Hepatocyte (in vitro differentiated cells): ENCODE data around the gene NUDT19. TPM values are rescaled to one million over a fixed set of nuclear protein-coding genes. Genes with fewer than 3 reads are reported as not detected.
"Not testable (repeated sequence)": the region's sequence is repeated elsewhere in the genome, so short reads cannot be mapped to it uniquely, and the experiment has no call there.

ENCODE experiments used
- DNase-seq: peaks from one replicate; pipeline ENCODE4 v3.0.0-alpha.2; 2016; ENCODE audit warnings: low spot score
- H2AFZ ChIP-seq: fragments of 200-600 bp; sonication (generic); 2 replicates; pipeline ENCODE4 v1.6.0; 2016; ENCODE audit warnings: antibody characterized with exemption, mild to moderate bottlenecking
- H3K27ac ChIP-seq: fragments of 200-600 bp; sonication (generic); 2 replicates; pipeline ENCODE4 v1.5.1; 2016; ENCODE audit warnings: mild to moderate bottlenecking
- H3K27me3 ChIP-seq: fragments of 200-600 bp; sonication (generic); 2 replicates; pipeline ENCODE4 v1.6.1; 2016
- H3K36me3 ChIP-seq: fragments of 200-600 bp; sonication (generic); replicated peaks from 2 replicates; pipeline ENCODE4 v1.5.1; 2016; ENCODE audit warnings: low read depth; ENCODE audit not compliant: insufficient read depth
- H3K4me1 ChIP-seq: fragments of 200-600 bp; sonication (generic); 2 replicates; pipeline ENCODE4 v1.5.1; 2016; ENCODE audit warnings: mild to moderate bottlenecking, moderate library complexity; ENCODE audit not compliant: insufficient read depth
- H3K4me2 ChIP-seq: fragments of 200-600 bp; sonication (generic); 2 replicates; pipeline ENCODE4 v1.6.0; 2016
- H3K4me3 ChIP-seq: fragments of 200-600 bp; sonication (generic); 2 replicates; pipeline ENCODE4 v1.5.1; 2016; ENCODE audit warnings: mild to moderate bottlenecking
- H3K79me2 ChIP-seq: fragments of 200-600 bp; sonication (generic); 2 replicates; pipeline ENCODE4 v1.6.0; 2017; ENCODE audit warnings: mild to moderate bottlenecking
- H3K9me2 ChIP-seq: fragments of 200-600 bp; sonication (generic); replicated peaks from 2 replicates; pipeline ENCODE4 v1.6.0; 2017; ENCODE audit warnings: mild to moderate bottlenecking; ENCODE audit not compliant: insufficient read depth
- H3K9me3 ChIP-seq: fragments of 200-600 bp; sonication (generic); 2 replicates; pipeline ENCODE4 v1.5.1; 2016; ENCODE audit warnings: low read depth, mild to moderate bottlenecking
- H4K20me1 ChIP-seq: fragments of 200-600 bp; sonication (generic); 2 replicates; pipeline ENCODE4 v1.6.0; 2016; ENCODE audit warnings: mild to moderate bottlenecking; ENCODE audit not compliant: insufficient read depth, poor library complexity, severe bottlenecking
- EZH2 ChIP-seq: fragments of 200-600 bp; sonication (generic); IDR thresholded peaks from 2 replicates; pipeline ENCODE4 v1.6.1; 2016; ENCODE audit warnings: antibody characterized with exemption, mild to moderate bottlenecking, borderline replicate concordance
- EZH2phosphoT487 ChIP-seq: fragments of 200-600 bp; sonication (generic); IDR thresholded peaks from one replicate; pipeline ENCODE4 v1.6.1; 2018; ENCODE audit warnings: antibody characterized with exemption, mild to moderate bottlenecking, low read depth, moderate library complexity; ENCODE audit not compliant: unreplicated experiment, severe bottlenecking
- WGBS: methylation state at CpG from one replicate; pipeline ENCODE4 v1.1.6; 2016; ENCODE audit warnings: low lambda C conversion rate; ENCODE audit errors: missing lambda C conversion rate; 5-methylcytosine and 5-hydroxymethylcytosine counted together
- polyA plus RNA-seq: library from polyadenylated mRNA; unstranded; fragments of >200 nt; fragmentation: Nextera tagmentation; extraction: Ambion mirVana; gene quantifications from 2 replicates; pipeline ENCODE4 v1.2.1, GENCODE V29; 2016
- total RNA-seq: library from RNA; depleted of rRNA; stranded (reverse); fragments of >200 nt; gene quantifications from 2 replicates; pipeline ENCODE4 v1.2.3, GENCODE V29; 2014
- TF ChIP-seq, protein P1 (sequence below): fragments of 200-600 bp; sonication (generic); IDR thresholded peaks from 2 replicates; pipeline ENCODE4 v1.5.1; 2016; ENCODE audit warnings: antibody characterized with exemption, mild to moderate bottlenecking; ENCODE audit not compliant: poor library complexity

The NUDT19 gene
- total and polyA plus RNA-seq, 2 experiments from 2014 or later: 3.8 to 7.6 TPM

- H3K9me3 ChIP-seq, H3K36me3 ChIP-seq, H3K9me2 ChIP-seq, H2AFZ ChIP-seq, H3K27me3 ChIP-seq, H3K4me3 ChIP-seq, DNase-seq, H4K20me1 ChIP-seq: not testable (repeated sequence)
- Histone ChIP-seq H3K27ac (peak overlapping the region; percentile 58), H3K4me2 (peak overlapping the region; percentile 92), H3K79me2 (peaks cover 92% of the 10 kb centered on the region), H3K4me1 (peaks cover 43% of the 10 kb centered on the region)
- 68% methylated on average over 3 of the region's 3 CpGs for WGBS
Measured at GRCh38 chr19:32696771-32697170, 5.2 kb downstream of the NUDT19 start.

DNA sequence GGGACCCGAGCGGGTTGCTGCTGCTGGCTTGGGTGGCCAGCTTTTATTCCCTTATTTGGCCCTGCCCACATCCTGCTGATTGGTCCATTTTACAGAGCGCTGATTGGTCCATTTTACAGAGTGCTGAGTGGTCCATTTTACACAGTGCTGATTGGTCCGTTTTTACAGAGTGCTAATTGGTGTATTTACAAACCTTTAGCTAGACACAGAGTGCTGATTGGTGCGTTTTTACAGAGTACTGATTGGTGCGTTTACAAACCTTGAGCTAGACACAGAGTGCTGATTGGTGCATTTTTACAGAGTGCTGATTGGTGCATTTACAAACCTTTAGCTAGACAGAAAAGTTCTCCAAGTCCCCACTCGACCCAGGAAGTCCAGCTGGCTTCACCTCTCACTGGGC is 8.5 kb downstream of the NUDT19 start:
- H3K4me1 ChIP-seq: peaks cover 32% of the 10 kb centered on the region

DNA sequence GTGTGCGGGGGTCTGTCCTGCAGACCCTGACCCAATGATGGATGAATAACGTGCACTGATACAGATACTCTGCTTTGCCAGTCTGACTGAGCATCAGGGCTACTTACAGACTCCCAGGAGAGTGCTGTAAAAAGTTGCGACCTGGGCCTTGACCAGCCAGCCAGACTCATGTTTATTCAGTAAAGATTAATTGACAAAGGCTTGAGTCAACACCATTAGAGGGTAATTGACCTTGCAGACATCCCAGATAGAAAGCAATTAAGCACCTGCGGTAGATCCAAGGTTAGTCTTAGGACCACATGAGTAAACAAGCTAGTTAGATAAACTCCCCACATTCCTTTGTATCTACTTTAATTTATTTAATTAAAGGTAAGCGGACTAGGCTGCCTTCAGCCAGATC is 10.4 kb downstream of the NUDT19 start:
- peaks cover 7% of the 10 kb centered on the region for H3K9me3 ChIP-seq
- H3K4me3 ChIP-seq: no peak overlapping the region
- H3K36me3 ChIP-seq: no peaks in the 10 kb centered on the region
- no peak overlapping the region for H2AFZ ChIP-seq
- H3K4me1 ChIP-seq: peaks cover 19% of the 10 kb centered on the region
- peak overlapping the region; percentile 34 for H3K27ac ChIP-seq
- DNase-seq: peak; percentile 49
- H3K4me2 ChIP-seq: peak overlapping the region; percentile 19
- peaks cover 5% of the 10 kb centered on the region for H4K20me1 ChIP-seq
- no peak for TF ChIP-seq EZH2
- TF ChIP-seq, protein P1, sequence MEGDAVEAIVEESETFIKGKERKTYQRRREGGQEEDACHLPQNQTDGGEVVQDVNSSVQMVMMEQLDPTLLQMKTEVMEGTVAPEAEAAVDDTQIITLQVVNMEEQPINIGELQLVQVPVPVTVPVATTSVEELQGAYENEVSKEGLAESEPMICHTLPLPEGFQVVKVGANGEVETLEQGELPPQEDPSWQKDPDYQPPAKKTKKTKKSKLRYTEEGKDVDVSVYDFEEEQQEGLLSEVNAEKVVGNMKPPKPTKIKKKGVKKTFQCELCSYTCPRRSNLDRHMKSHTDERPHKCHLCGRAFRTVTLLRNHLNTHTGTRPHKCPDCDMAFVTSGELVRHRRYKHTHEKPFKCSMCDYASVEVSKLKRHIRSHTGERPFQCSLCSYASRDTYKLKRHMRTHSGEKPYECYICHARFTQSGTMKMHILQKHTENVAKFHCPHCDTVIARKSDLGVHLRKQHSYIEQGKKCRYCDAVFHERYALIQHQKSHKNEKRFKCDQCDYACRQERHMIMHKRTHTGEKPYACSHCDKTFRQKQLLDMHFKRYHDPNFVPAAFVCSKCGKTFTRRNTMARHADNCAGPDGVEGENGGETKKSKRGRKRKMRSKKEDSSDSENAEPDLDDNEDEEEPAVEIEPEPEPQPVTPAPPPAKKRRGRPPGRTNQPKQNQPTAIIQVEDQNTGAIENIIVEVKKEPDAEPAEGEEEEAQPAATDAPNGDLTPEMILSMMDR: no peak
- TF ChIP-seq EZH2phosphoT487: peak; percentile 84
- 54% methylated on average over 5 of the region's 5 CpGs for WGBS
- H3K27me3 ChIP-seq: no peaks in the 10 kb centered on the region
- H3K79me2 ChIP-seq: peaks cover 87% of the 10 kb centered on the region
- no peaks in the 10 kb centered on the region for H3K9me2 ChIP-seq

More for the DNA sequence above, 8.5 kb downstream of the NUDT19 start:
- not testable (repeated sequence) for H3K27ac ChIP-seq, H2AFZ ChIP-seq, DNase-seq, H3K27me3 ChIP-seq, H3K36me3 ChIP-seq, H3K4me2 ChIP-seq, H3K9me2 ChIP-seq, H3K4me3 ChIP-seq, H3K9me3 ChIP-seq, H4K20me1 ChIP-seq
- peaks cover 84% of the 10 kb centered on the region for H3K79me2 ChIP-seq
- 96% methylated on average over 7 of the region's 7 CpGs for WGBS

GRCh38 chr19:32704006-32704405 is 12.4 kb downstream of the NUDT19 start:
- H3K4me3 ChIP-seq, DNase-seq, H3K9me3 ChIP-seq, H3K9me2 ChIP-seq, H3K4me2 ChIP-seq, H2AFZ ChIP-seq, H3K36me3 ChIP-seq, H3K27ac ChIP-seq, H3K27me3 ChIP-seq, H4K20me1 ChIP-seq: not testable (repeated sequence)
- 96% methylated on average over 2 of the region's 2 CpGs for WGBS
- peaks cover 84% of the 10 kb centered on the region for H3K79me2 ChIP-seq
- H3K4me1 ChIP-seq: peaks cover 19% of the 10 kb centered on the region

- no peak for TF ChIP-seq EZH2phosphoT487
- no peak for TF ChIP-seq EZH2
- TF ChIP-seq, protein P1: no peak
Measured at GRCh38 chr19:32708457-32708856, 16.8 kb downstream of the NUDT19 start.

More at GRCh38 chr19:32708457-32708856, 16.8 kb downstream of the NUDT19 start:
- Histone ChIP-seq H3K4me2 (no peak overlapping the region), H3K9me2 (no peaks in the 10 kb centered on the region), H3K4me1 (no peaks in the 10 kb centered on the region), H3K36me3 (no peaks in the 10 kb centered on the region), H3K4me3 (no peak overlapping the region), H2AFZ (no peak overlapping the region), H3K27me3 (no peaks in the 10 kb centered on the region), H3K27ac (no peak overlapping the region), H4K20me1 (no peaks in the 10 kb centered on the region), H3K9me3 (peaks cover 7% of the 10 kb centered on the region), H3K79me2 (peaks cover 52% of the 10 kb centered on the region)
- DNase-seq: no peak
- WGBS: 98% methylated on average over 3 of the region's 3 CpGs
